Measurements from ENCODE around the gene SIX5. TPM values are rescaled to one million over a fixed set of nuclear protein-coding genes. Genes with fewer than 3 reads are reported as not detected.

The SIX5 gene
- total RNA-seq, 1 donor from 2014 or later, result 20.6 TPM

GRCh38 chr19:45774765-45775164, 5.7 kb upstream of the SIX5 start:
- Histone ChIP-seq H3K4me3 (no peak overlapping the region), H3K27me3 (no peaks in the 10 kb centered on the region), H3K27ac (no peak overlapping the region), H3K4me1 (peaks cover 29% of the 10 kb centered on the region), H3K36me3 (peaks cover 0 to 23% of the 10 kb centered on the region in 2 donors), H3K9me3 (no peaks in the 10 kb centered on the region)
- intact Hi-C loops (cut with DNase I), result no loop called here
- TF ChIP-seq CTCF (IDR thresholded peaks at IDR 0.05) (no peak), POLR2AphosphoS5 (IDR thresholded peaks at IDR 0.05; ENCODE audit: insufficient read depth in 1 of 2, low read depth in 1 of 2) (no peak), POLR2A (IDR thresholded peaks at IDR 0.05) (no peak)
- no peak for DNase-seq (ENCODE audit: extremely low spot score in 2 of 2)

DNA sequence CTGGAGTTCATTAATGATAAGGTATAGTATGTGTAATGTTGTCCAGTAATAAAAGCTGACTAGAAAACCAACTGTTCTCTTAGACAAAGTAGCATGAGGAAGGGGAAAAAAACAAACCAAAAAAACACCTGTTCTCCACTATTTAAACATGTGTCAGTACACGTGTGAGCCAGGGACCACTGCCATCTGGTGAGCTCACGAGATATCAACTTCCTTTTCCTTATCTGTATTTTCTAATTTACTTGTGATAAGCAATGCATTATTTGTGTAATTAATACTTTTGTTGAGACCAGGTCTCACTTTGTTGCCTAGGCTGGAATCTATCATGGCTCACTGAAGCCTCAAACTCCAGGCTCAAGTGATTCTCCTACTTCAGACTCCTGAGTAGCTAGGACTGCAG, 4.3 kb upstream of the SIX5 start:
- Histone ChIP-seq H3K27me3 (no peaks in the 10 kb centered on the region), H3K4me1 (peaks cover 15% of the 10 kb centered on the region), H3K27ac (no peak overlapping the region), H3K36me3 (peaks cover 0 to 22% of the 10 kb centered on the region in 2 donors), H3K4me3 (no peak overlapping the region), H3K9me3 (no peaks in the 10 kb centered on the region)
- no peak for DNase-seq (ENCODE audit: extremely low spot score in 2 of 2)
- no peak for TF ChIP-seq POLR2A (IDR thresholded peaks at IDR 0.05)
- no peak for TF ChIP-seq CTCF (IDR thresholded peaks at IDR 0.05)
- no peak for TF ChIP-seq POLR2AphosphoS5 (IDR thresholded peaks at IDR 0.05; ENCODE audit: insufficient read depth in 1 of 2, low read depth in 1 of 2)
- intact Hi-C loops (cut with DNase I), result no loop called here

DNA sequence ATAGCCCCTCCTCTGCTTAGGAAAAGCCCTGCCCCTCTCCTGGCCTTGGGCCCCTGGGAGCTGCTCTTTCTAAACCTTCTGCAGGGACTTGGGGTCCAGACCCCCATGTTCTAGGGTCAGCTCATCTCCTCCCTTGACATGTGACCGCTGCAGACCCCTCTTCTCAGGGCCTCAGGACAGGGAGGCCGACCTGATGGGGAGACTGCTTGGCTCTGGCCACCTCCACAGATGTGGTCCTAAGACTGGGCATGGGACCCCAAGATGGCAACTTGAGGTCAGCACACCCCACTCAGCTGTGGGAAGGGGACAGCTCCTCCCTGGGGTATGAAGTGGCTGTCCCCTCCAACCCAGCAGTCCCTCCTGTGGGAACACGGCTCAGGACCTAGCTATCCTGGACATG, 3.9 kb upstream of the SIX5 start:
- peaks cover 0 to 17% of the 10 kb centered on the region in 2 donors for H3K36me3 ChIP-seq
- no peak overlapping the region for H3K4me3 ChIP-seq
- intact Hi-C loops (cut with DNase I), result no loop called here
- peaks cover 13% of the 10 kb centered on the region for H3K4me1 ChIP-seq
- TF ChIP-seq POLR2AphosphoS5 (IDR thresholded peaks at IDR 0.05; ENCODE audit: insufficient read depth in 1 of 2, low read depth in 1 of 2) (no peak), POLR2A (IDR thresholded peaks at IDR 0.05) (no peak), CTCF (IDR thresholded peaks at IDR 0.05) (no peak)
- H3K27me3 ChIP-seq, result no peaks in the 10 kb centered on the region
- no peak for DNase-seq (ENCODE audit: extremely low spot score in 2 of 2)
- no peak overlapping the region for H3K27ac ChIP-seq
- H3K9me3 ChIP-seq, result no peaks in the 10 kb centered on the region

DNA sequence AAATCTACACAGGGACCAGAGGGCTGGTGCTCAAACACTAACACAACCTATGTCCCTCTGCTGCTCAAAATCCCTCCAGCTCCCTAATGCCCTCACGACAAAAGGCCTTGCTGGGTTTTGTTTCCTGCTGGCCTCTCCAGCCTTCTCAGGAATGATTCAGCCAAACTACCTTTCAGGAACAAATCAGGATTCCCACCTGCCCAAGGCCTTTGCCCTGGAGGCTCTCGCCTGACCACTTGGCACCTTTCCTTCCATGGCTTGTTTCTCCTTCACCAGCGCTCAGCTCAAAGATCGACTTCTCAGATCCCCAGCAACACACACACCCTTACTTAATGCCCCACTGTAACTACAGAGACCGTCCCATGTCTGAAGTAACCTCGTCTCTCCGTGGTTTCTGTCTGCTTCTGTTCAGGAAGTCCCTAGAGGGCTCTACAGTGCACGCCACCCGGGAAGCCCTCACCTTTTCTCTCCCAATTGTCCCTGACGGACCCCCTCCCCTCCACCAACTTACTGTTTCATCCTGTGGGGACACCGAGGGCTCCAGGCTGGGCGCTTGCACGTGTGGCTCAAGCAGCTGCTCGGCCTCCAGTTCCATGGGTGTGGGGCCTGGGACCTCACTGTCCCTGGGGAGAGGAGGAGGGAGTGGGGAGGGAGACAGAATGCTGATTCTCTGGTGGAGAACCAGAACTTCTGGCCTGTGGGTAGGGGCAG, 3.2 kb upstream of the SIX5 start:
- intact Hi-C loops (cut with DNase I), result no loop called here
- peaks cover 0 to 13% of the 10 kb centered on the region in 2 donors for H3K36me3 ChIP-seq
- H3K27ac ChIP-seq, result no peak overlapping the region
- no peaks in the 10 kb centered on the region for H3K9me3 ChIP-seq
- H3K4me3 ChIP-seq, result no peak overlapping the region
- peaks cover 20% of the 10 kb centered on the region for H3K4me1 ChIP-seq
- no peaks in the 10 kb centered on the region for H3K27me3 ChIP-seq
- no peak for TF ChIP-seq CTCF (IDR thresholded peaks at IDR 0.05)
- no peak for TF ChIP-seq POLR2AphosphoS5 (IDR thresholded peaks at IDR 0.05; ENCODE audit: insufficient read depth in 1 of 2, low read depth in 1 of 2)
- TF ChIP-seq POLR2A (IDR thresholded peaks at IDR 0.05), result no peak
- DNase-seq (ENCODE audit: extremely low spot score in 2 of 2), result no peak

DNA sequence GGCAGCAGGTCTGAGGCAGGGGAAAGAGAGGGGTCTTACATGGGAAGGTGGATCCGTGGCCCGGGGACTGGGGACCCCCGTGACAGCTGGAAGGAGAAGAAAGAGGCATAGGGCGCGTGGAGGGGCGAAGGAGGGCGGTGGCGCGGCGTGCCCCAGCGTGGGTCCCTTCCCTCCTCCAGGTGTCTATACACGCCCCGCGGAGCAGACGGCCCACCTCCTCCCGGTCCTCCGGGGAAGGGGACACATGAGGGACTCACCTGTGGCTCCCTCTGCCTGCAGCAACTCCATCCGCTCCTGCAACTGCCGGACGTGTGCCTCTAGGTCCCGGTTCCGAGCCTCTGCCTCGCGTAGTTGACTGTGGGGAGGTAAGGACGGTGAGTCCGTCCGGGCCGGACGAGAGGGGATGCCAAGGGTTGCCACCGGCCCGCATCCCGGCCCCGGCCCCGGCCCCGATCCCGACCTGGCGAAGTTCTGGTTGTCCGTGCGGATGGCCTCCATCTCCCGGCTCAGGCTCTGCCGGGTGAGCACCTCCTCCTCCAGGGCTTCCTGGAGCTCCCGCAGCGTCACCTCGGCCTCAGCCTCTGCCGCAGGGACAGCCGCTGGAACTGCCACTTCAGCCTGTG, 2.4 kb upstream of the SIX5 start:
- intact Hi-C loops (cut with DNase I), result no loop called here
- no peak for TF ChIP-seq POLR2AphosphoS5 (IDR thresholded peaks at IDR 0.05; ENCODE audit: insufficient read depth in 1 of 2, low read depth in 1 of 2)
- TF ChIP-seq POLR2A (IDR thresholded peaks at IDR 0.05), result no peak
- no peak for TF ChIP-seq CTCF (IDR thresholded peaks at IDR 0.05)
- H3K4me1 ChIP-seq, result peaks cover 28% of the 10 kb centered on the region
- peak overlapping the region in 1 of 2 donors; percentile 58 for H3K4me3 ChIP-seq
- peaks cover 0 to 6% of the 10 kb centered on the region in 2 donors for H3K36me3 ChIP-seq
- no peaks in the 10 kb centered on the region for H3K9me3 ChIP-seq
- no peaks in the 10 kb centered on the region for H3K27me3 ChIP-seq
- H3K27ac ChIP-seq, result peak overlapping the region; percentile 91
- no peak for DNase-seq (ENCODE audit: extremely low spot score in 2 of 2)
